Testis (tissue), 3 donors: Measurements from ENCODE around the gene ZNF500. TPM values are rescaled to one million over a fixed set of nuclear protein-coding genes. Genes with fewer than 3 reads are reported as not detected.

Experiments used
- DNase-seq: peaks from one replicate; pipeline ENCODE4 v3.0.0-alpha.2; 2019
- H3K27ac ChIP-seq, 2 donors: fragments of 200-600 bp; sonication (generic); one replicate each; pipeline ENCODE4 v1.5.1; 2019
- H3K27me3 ChIP-seq: fragments of 200-600 bp; sonication (generic); one replicate; pipeline ENCODE4 v1.5.1; 2019
- H3K36me3 ChIP-seq: fragments of 200-600 bp; sonication (generic); one replicate; pipeline ENCODE4 v1.5.1; 2017; ENCODE audit warnings: low read depth; ENCODE audit errors: missing control alignments
- H3K4me1 ChIP-seq: fragments of 200-600 bp; sonication (generic); one replicate; pipeline ENCODE4 v1.5.1; 2019
- H3K4me3 ChIP-seq, 2 donors: fragments of 200-600 bp; sonication (generic); one replicate each; pipeline ENCODE4 v1.5.1; 2017 to 2019
- H3K9me3 ChIP-seq: fragments of 200-600 bp; sonication (generic); one replicate; pipeline ENCODE4 v1.5.1; 2017
- POLR2A ChIP-seq: fragments of 450-650 bp; IDR thresholded peaks from one replicate; pipeline ENCODE4 v1.6.1; 2017; ENCODE audit warnings: antibody characterized with exemption, mild to moderate bottlenecking, moderate library complexity
- WGBS, 2 donors: methylation state at CpG; one replicate each; pipeline ENCODE4 v1.1.5; 2018; 5-methylcytosine and 5-hydroxymethylcytosine counted together
- intact Hi-C: fragments of 100-400 bp; cut with DNase I; formaldehyde crosslinking; loops from one replicate; pipeline ENCODE4 v1.15.1; 2023; ENCODE audit warnings: low total_unique reads
- polyA plus RNA-seq: library from polyadenylated mRNA; stranded (reverse); fragments of 350-450 nt; fragmentation: Illumina TruSeq; extraction: RNeasy Lipid Tissue Mini Kit (QIAGEN cat#74804); gene quantifications from one replicate; pipeline ENCODE4 v1.2.3, GENCODE V29; 2014; ENCODE audit warnings: low read depth, low replicate concordance; ENCODE audit not compliant: insufficient read depth
- total RNA-seq, 2 donors: library from RNA; depleted of rRNA; stranded (reverse); fragments of >200 nt; gene quantifications; one replicate each; pipeline ENCODE4 v1.2.3, GENCODE V29; 2016
- TF ChIP-seq, protein P1 (sequence below), 3 experiments: fragments of 450-650 bp in 2 of 3; fragments of 200-600 bp in 1 of 3; sonication (generic) in 1 of 3; IDR thresholded peaks; one replicate each; pipeline ENCODE4 v1.5.1; 2016 to 2019; ENCODE audit warnings: antibody characterized with exemption in 3 of 3, mild to moderate bottlenecking in 2 of 3, moderate library complexity in 1 of 3

Gene ZNF500
- total and polyA plus RNA-seq, 3 donors from 2014 or later, result 12.5 to 24.9 (median 24.3) TPM

DNA sequence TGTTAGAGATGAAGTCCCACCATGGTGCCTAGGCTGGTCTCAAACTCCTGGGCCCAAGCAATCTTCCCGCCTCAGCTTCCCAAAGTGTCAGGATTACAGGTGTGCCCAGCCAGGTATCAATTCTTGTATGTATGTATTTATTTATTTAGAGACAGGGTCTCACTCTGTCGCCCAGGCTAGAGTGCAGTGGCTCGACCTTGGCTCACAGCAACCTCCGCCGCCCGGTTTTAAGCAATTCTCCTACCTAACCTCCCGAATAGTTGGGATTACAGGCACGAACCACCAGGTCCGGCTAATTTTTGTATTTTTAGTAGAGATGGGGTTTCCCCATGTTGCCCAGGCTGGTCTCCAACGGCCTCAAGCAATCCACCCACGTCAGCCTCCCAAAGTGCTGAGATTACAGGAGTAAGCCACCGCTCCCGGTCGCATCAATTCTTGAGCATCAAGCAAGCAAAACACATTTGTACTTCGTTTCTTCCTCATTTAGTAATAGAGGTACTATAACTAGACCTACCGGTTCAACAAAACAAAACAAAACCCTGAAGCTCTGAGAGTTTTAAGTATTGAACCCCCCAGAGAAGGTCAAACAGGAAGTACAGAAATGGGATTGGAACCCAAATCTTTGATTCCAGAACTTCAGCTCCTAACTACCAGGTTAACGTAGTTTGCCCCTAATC, 1.0 kb upstream of the ZNF500 start:
- intact Hi-C loops, result loop anchor here (10.0 kb wide), 1 partner anchor 163 kb away; no protein-coding TSS in a partner anchor
- H3K27me3 ChIP-seq, result no peaks in the 10 kb centered on the region
- H3K4me3 ChIP-seq, result peak overlapping the region; percentile 55 to 99
- no peaks in the 10 kb centered on the region for H3K9me3 ChIP-seq
- TF ChIP-seq, protein P1, sequence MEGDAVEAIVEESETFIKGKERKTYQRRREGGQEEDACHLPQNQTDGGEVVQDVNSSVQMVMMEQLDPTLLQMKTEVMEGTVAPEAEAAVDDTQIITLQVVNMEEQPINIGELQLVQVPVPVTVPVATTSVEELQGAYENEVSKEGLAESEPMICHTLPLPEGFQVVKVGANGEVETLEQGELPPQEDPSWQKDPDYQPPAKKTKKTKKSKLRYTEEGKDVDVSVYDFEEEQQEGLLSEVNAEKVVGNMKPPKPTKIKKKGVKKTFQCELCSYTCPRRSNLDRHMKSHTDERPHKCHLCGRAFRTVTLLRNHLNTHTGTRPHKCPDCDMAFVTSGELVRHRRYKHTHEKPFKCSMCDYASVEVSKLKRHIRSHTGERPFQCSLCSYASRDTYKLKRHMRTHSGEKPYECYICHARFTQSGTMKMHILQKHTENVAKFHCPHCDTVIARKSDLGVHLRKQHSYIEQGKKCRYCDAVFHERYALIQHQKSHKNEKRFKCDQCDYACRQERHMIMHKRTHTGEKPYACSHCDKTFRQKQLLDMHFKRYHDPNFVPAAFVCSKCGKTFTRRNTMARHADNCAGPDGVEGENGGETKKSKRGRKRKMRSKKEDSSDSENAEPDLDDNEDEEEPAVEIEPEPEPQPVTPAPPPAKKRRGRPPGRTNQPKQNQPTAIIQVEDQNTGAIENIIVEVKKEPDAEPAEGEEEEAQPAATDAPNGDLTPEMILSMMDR (IDR thresholded peaks at IDR 0.05), result no peak
- TF ChIP-seq POLR2A, result no peak
- H3K36me3 ChIP-seq, result no peaks in the 10 kb centered on the region
- H3K27ac ChIP-seq, result peak overlapping the region; percentile 61 to 96
- WGBS, 2 donors, result 27 to 41% methylated on average over 17 of the region's 17 CpGs
- DNase-seq, result peak; percentile 52
- peaks cover 19% of the 10 kb centered on the region for H3K4me1 ChIP-seq

DNA sequence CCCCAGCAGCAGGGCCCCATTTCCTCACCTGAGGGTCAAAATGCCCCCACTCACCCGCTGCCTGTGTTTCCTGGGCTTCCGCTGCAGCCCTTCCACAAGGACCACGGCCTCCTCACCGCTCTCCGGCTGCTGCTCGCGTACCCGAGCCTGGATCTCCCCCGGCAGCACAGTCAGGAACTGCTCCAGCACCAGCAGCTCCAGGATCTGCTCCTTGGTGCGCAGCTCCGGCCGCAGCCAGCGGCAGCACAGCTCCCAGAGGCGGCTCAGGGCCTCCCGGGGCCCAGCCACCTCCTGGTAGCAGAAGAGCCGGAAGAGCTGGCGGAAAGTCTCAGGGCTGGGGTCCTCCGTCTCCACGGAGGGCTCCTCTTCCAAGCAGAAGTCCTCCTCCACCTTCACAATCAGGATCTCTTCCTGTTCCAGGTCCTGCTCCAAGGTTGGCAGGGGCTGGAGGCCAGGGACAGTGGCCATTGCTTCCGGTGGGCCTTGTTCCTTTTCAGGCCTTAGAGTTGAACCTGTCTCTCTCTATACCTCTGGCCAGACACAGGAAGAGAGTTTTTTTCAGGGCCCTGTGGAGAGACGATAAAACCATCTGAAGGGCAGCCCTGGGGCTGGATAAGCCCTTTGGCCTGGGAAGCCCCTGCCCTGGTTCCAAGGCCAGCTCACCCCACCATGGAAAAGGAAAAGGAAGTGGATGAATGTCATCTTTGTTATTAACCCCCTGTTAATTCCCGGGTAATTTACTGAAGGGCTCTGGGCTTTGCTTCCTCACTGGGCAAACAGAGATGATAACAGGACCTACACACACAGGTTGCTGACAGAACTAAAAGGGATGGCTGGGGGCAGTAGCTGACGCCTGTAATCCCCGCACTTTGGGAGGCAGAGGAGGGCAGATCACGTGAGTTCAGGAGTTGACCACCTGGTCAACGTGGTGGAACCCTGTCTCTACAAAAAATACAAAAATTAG, 1.2 kb downstream of the ZNF500 start:
- intact Hi-C loops, result loop anchor here (10.0 kb wide), 1 partner anchor 161 kb away; no protein-coding TSS in a partner anchor
- WGBS, 2 donors, result 26 to 59% methylated on average over 7 to 26 of the region's 26 CpGs
- H3K27me3 ChIP-seq, result no peaks in the 10 kb centered on the region
- peak overlapping the region; percentile 94 to 99 for H3K4me3 ChIP-seq
- H3K36me3 ChIP-seq, result no peaks in the 10 kb centered on the region
- peaks cover 19% of the 10 kb centered on the region for H3K4me1 ChIP-seq
- DNase-seq, result no peak
- no peak overlapping the region for H3K27ac ChIP-seq
- no peaks in the 10 kb centered on the region for H3K9me3 ChIP-seq
- TF ChIP-seq, protein P1 (IDR thresholded peaks at IDR 0.05), result no peak
- no peak for TF ChIP-seq POLR2A

DNA sequence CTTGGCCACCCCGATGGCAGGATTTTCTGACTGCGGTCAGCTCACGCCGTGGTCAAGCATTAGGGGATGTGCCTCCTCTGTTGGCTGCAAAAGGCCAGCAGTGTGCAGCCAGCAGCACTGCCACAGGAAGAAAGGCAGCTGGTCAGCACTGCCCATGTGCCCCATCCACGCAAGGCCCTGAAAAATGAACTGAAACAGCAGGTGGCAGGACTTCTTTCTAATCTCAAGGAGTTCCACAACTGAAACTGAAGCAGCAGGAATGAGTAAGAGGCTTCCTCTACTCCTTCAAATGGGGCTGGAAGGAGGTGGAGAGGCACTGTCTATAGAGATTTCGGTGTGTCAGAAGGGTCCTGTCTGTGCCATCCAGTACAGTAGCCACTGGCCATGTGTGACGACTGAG, 3.2 kb downstream of the ZNF500 start:
- intact Hi-C loops, result loop anchor here (10.0 kb wide), 1 partner anchor 159 kb away; no protein-coding TSS in a partner anchor
- TF ChIP-seq, protein P1 (IDR thresholded peaks at IDR 0.05), result no peak
- no peak for TF ChIP-seq POLR2A
- Histone ChIP-seq H3K27ac (no peak overlapping the region), H3K4me1 (peaks cover 19% of the 10 kb centered on the region), H3K9me3 (no peaks in the 10 kb centered on the region), H3K4me3 (no peak overlapping the region), H3K27me3 (no peaks in the 10 kb centered on the region), H3K36me3 (no peaks in the 10 kb centered on the region)
- 90% methylated on average over 4 to 7 of the region's 7 CpGs for WGBS, 2 donors
- no peak for DNase-seq

DNA sequence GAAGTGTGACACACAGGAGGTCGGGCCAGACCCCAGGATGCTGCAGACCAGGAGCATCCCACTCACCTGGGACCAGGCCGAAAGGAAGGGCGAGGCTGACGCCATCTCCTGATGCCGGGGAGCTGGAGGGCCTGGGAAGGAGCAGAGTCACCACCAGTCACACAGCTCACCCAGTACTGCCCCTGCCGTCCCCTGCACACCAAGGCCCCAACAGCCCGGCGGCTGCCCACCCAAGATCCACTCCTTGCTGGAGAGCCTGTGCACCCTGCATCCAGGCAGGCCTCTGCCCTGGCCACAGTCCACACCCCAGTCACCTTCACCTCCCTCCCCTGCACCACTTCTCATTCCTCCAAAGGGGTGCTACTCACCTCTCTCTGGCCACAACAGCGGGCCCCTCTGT, 4.8 kb downstream of the ZNF500 start:
- H3K4me3 ChIP-seq, result no peak overlapping the region
- TF ChIP-seq POLR2A, result no peak
- TF ChIP-seq, protein P1 (IDR thresholded peaks at IDR 0.05), result no peak
- H3K4me1 ChIP-seq, result peaks cover 11% of the 10 kb centered on the region
- no peaks in the 10 kb centered on the region for H3K27me3 ChIP-seq
- intact Hi-C loops, result loop anchor here (10.0 kb wide), 1 partner anchor 157 kb away; no protein-coding TSS in a partner anchor
- no peaks in the 10 kb centered on the region for H3K36me3 ChIP-seq
- DNase-seq, result no peak
- no peak overlapping the region for H3K27ac ChIP-seq
- 90 to 93% methylated on average over 8 to 9 of the region's 9 CpGs for WGBS, 2 donors
- H3K9me3 ChIP-seq, result no peaks in the 10 kb centered on the region
